ENCODE data around the gene SUN1. TPM values are rescaled to one million over a fixed set of nuclear protein-coding genes. Genes with fewer than 3 reads are reported as not detected.
A peak's percentile ranks its signal among the peaks of the same experiment; 100 is the strongest.

Gene SUN1
- total RNA-seq, 1 donor from 2014 or later = 186 TPM

GRCh38 chr7:873367-874002 is 41.2 kb downstream of the SUN1 start:
- peak overlapping the region; percentile 47 to 66 for H3K27ac ChIP-seq
- intact Hi-C loops (cut with DNase I) = loop anchor here (1.0 to 10.0 kb wide), 4 partner anchors 87 to 661 kb away; partner anchors contain the start of gene MAFK
- H3K4me1 ChIP-seq = peaks cover 5 to 25% of the 10 kb centered on the region in 2 donors
- peak; percentile 50 to 90 for DNase-seq (ENCODE audit: low spot score in 2 of 2)
- no peaks in the 10 kb centered on the region for H3K27me3 ChIP-seq
- H3K36me3 ChIP-seq = peaks cover 29 to 42% of the 10 kb centered on the region in 2 donors
- TF ChIP-seq CTCF (IDR thresholded peaks at IDR 0.05) = peak; percentile 93 to 96 (median 93)
- H3K4me3 ChIP-seq = no peak overlapping the region
- no peaks in the 10 kb centered on the region for H3K9me3 ChIP-seq

- no peak overlapping the region for H3K4me3 ChIP-seq
- peak overlapping the region; percentile 47 to 66 for H3K27ac ChIP-seq
- no peak for TF ChIP-seq CTCF (IDR thresholded peaks at IDR 0.05)
Measured at GRCh38 chr7:874031-874749, 41.9 kb downstream of the SUN1 start.

GRCh38 chr7:875051-875450 is 42.8 kb downstream of the SUN1 start:
- H3K9me3 ChIP-seq = no peaks in the 10 kb centered on the region
- H3K4me3 ChIP-seq = no peak overlapping the region
- H3K4me1 ChIP-seq = peaks cover 5 to 23% of the 10 kb centered on the region in 2 donors
- peaks cover 18 to 32% of the 10 kb centered on the region in 2 donors for H3K36me3 ChIP-seq
- peak overlapping the region in 1 of 2 donors; percentile 78 for H3K27ac ChIP-seq
- no peak for TF ChIP-seq CTCF (IDR thresholded peaks at IDR 0.05)
- no peaks in the 10 kb centered on the region for H3K27me3 ChIP-seq
- intact Hi-C loops (cut with DNase I) = loop anchor here (10.0 kb wide), 3 partner anchors 550 to 660 kb away; partner anchors contain the start of gene MAFK
- DNase-seq (ENCODE audit: low spot score in 2 of 2) = no peak

More at GRCh38 chr7:874031-874749, 41.9 kb downstream of the SUN1 start:
- H3K36me3 ChIP-seq = peaks cover 25 to 40% of the 10 kb centered on the region in 2 donors
- intact Hi-C loops (cut with DNase I) = loop anchor here (10.0 kb wide), 3 partner anchors 549 to 661 kb away; partner anchors contain the start of gene MAFK
- peaks cover 5 to 26% of the 10 kb centered on the region in 2 donors for H3K4me1 ChIP-seq
- DNase-seq (ENCODE audit: low spot score in 2 of 2) = no peak
- no peaks in the 10 kb centered on the region for H3K27me3 ChIP-seq
- no peaks in the 10 kb centered on the region for H3K9me3 ChIP-seq

GRCh38 chr7:875476-876076 is 43.3 kb downstream of the SUN1 start:
- Histone ChIP-seq H3K9me3 (no peaks in the 10 kb centered on the region), H3K4me3 (peak overlapping the region; percentile 27 to 59), H3K27me3 (no peaks in the 10 kb centered on the region), H3K4me1 (peaks cover 5 to 23% of the 10 kb centered on the region in 2 donors), H3K27ac (peak overlapping the region; percentile 73 to 78), H3K36me3 (peaks cover 18 to 28% of the 10 kb centered on the region in 2 donors)
- TF ChIP-seq CTCF (IDR thresholded peaks at IDR 0.05) = no peak
- no peak for DNase-seq (ENCODE audit: low spot score in 2 of 2)
- intact Hi-C loops (cut with DNase I) = loop anchor here (1.0 to 10.0 kb wide), 7 partner anchors 8 to 659 kb away; partner anchors contain the start of genes COX19, DNAAF5, MAFK and PRKAR1B

Data from ascending aorta (tissue), 2 donors.